NT2/D1 (cell line): Measurements from ENCODE around the gene PTPRT.

ENCODE experiments used
- SUZ12 ChIP-seq: IDR thresholded peaks from 2 replicates; pipeline ENCODE4 v1.6.1; 2011; ENCODE audit not compliant: insufficient read length, insufficient read depth; ENCODE audit errors: extremely low read depth
- YY1 ChIP-seq: IDR thresholded peaks from 2 replicates; pipeline ENCODE4 v1.6.1; 2011; ENCODE audit not compliant: insufficient read length, insufficient read depth

DNA sequence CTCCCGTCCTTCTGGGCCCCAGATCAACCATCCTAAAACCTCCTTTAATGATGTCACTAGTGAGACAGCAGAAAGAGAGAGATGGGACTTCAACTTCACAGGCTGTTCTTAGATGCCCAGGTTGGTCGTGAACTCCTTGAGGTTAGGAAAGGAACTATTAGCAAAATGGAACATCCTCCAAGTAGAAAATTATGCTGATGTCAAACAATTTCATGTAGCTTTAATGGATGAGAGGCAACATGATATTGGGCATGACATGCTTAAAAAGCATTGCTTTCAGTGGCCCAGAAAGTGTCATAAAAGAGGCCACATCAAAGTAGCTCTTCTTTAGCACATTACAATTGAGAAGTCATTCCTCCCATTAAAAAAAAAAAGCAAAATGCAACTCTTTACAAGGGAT is 248.1 kb downstream of the PTPRT start:
- no peak for TF ChIP-seq YY1
- no peak for TF ChIP-seq SUZ12
